Measurements from ENCODE around the gene ST3GAL5. TPM values are rescaled to one million over a fixed set of nuclear protein-coding genes. Genes with fewer than 3 reads are reported as not detected.

Gene ST3GAL5
- total RNA-seq, 2 experiments from 2014 or later, result 21.1 to 21.5 TPM

DNA sequence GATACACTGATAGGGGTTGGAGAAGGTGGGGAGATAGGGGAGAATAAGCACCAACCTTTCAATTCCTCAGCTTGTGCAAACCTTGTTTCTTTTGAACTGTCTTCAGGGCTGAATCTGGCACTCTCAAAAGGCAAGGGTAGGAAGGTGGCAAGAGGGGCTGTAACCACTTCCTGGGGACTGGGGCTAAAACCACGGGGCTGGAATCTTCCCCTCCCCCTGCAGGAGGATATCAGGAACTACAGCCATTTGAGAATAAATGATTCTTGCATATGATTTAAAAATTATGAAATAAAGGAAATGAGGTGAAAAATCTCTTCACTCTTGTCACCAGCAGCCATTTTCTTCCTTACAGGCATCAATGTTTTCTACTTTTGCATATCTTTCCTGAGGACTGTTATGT is 84.2 kb downstream of the ST3GAL5 start:
- Mint-ChIP-seq H3K27ac (no peak overlapping the region), H3K9me3 (no peaks in the 10 kb centered on the region), H3K4me3 (no peak overlapping the region), H3K4me1 (ENCODE audit: low read depth) (peaks cover 12% of the 10 kb centered on the region), H3K27me3 (no peaks in the 10 kb centered on the region), H3K36me3 (ENCODE audit: low read depth) (no peaks in the 10 kb centered on the region)
- ChIA-PET CTCF (interaction anchor here (0.6 to 2.9 kb wide), 4 partner anchors 9 to 167 kb away, joined by 3 to 14 read pairs (median 8); no protein-coding TSS in a partner anchor), POLR2A (interaction anchor here (0.6 kb wide), 2 partner anchors 27 to 158 kb away, joined by 3 read pairs; no protein-coding TSS in a partner anchor)
- DNase-seq, result peak; percentile 57
- TF ChIP-seq, protein P1, sequence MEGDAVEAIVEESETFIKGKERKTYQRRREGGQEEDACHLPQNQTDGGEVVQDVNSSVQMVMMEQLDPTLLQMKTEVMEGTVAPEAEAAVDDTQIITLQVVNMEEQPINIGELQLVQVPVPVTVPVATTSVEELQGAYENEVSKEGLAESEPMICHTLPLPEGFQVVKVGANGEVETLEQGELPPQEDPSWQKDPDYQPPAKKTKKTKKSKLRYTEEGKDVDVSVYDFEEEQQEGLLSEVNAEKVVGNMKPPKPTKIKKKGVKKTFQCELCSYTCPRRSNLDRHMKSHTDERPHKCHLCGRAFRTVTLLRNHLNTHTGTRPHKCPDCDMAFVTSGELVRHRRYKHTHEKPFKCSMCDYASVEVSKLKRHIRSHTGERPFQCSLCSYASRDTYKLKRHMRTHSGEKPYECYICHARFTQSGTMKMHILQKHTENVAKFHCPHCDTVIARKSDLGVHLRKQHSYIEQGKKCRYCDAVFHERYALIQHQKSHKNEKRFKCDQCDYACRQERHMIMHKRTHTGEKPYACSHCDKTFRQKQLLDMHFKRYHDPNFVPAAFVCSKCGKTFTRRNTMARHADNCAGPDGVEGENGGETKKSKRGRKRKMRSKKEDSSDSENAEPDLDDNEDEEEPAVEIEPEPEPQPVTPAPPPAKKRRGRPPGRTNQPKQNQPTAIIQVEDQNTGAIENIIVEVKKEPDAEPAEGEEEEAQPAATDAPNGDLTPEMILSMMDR (IDR thresholded peaks at IDR 0.05), result peak; percentile 67
- intact Hi-C loops (cut with micrococcal nuclease), result no loop called here
- peak; percentile 78 for ATAC-seq

DNA sequence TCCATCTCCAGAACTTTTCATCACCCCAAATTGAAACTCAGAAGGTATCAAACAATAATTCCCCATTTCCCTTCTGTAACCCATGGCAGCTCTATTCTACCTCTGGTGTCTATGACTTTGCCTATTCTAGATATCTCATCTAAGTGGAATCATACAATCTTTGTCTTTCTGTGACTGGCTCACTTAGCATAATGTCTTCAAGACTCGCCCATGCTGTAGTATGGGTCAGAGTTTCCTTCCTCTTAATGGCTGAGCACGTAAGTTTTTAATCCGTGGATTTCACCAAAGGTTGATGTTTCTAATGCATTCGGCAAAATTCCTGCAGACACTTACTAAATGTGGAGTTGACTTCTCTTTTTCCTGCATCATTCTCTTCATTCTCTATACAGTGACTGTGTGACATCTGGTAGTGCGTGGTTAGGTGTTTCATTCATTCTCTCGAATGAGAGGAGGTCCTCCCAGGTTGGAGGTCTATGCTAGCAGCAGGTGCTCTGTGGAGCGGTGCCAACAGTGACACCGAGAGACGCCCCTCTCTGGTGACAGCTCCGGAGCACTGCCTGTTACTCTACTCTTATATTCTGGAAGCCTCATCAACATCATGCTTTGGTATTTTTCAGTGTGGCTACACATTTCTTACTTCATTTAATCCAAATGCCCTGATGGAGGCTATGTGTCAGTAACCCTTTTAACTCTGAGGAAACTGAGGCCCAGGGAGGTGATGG is 84.9 kb downstream of the ST3GAL5 start:
- TF ChIP-seq, protein P1 (IDR thresholded peaks at IDR 0.05), result no peak
- POLR2A ChIA-PET, result interaction anchor here (0.6 kb wide), 1 partner anchor 157 kb away, joined by 3 read pairs; no protein-coding TSS in a partner anchor
- CTCF ChIA-PET, result interaction anchor here (0.6 to 2.9 kb wide), 6 partner anchors 10 to 167 kb away, joined by 3 to 14 read pairs (median 7); no protein-coding TSS in a partner anchor
- no peak for ATAC-seq
- intact Hi-C loops (cut with micrococcal nuclease), result no loop called here
- no peaks in the 10 kb centered on the region for H3K36me3 Mint-ChIP-seq (ENCODE audit: low read depth)
- no peaks in the 10 kb centered on the region for H3K9me3 Mint-ChIP-seq
- H3K4me3 Mint-ChIP-seq, result no peak overlapping the region
- no peak overlapping the region for H3K27ac Mint-ChIP-seq
- peaks cover 12% of the 10 kb centered on the region for H3K4me1 Mint-ChIP-seq (ENCODE audit: low read depth)
- H3K27me3 Mint-ChIP-seq, result no peaks in the 10 kb centered on the region
- no peak for DNase-seq

DNA sequence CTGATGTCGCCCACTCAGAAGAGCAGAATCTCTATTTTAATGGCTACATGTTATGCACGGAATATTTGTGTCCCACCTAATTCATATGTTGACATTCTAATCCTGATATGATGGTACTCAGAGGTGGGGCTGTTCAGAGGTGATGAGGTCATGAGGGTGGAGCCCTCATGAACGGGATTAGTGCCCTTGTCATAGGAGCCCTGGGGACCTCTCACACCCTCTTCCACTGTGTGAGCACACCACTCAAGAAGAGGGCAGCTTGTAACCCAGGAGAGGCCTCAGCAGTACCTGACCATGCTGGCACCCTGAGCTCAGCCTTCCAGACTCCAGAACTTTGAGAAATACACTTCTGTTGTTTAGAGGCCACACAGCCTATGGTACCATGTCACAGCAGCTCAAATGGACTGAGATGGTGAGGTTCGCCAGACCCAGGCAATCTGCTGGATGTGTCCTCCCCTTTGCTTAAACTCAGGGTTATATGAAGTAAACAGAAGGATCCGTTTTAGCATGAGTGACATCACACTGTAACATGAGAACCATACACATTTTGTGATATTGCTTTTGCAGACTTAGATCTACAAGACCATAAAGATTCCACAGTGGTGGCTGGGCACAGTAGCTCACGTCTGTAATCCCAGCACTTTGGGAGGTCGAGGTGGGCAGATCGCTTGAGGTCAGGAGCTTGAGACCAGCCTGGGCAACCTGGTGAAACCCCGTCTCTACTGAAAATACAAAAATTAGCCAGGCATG is 86.3 kb downstream of the ST3GAL5 start:
- Mint-ChIP-seq H3K27ac (no peak overlapping the region), H3K4me3 (no peak overlapping the region), H3K27me3 (peaks cover 5% of the 10 kb centered on the region), H3K9me3 (no peaks in the 10 kb centered on the region), H3K36me3 (ENCODE audit: low read depth) (no peaks in the 10 kb centered on the region), H3K4me1 (ENCODE audit: low read depth) (peaks cover 12% of the 10 kb centered on the region)
- ATAC-seq, result no peak
- intact Hi-C loops (cut with micrococcal nuclease), result no loop called here
- CTCF ChIA-PET, result interaction anchor here (0.7 to 1.8 kb wide), 7 partner anchors 9 to 277 kb away, joined by 3 to 7 read pairs (median 4); no protein-coding TSS in a partner anchor
- TF ChIP-seq, protein P1 (IDR thresholded peaks at IDR 0.05), result no peak
- POLR2A ChIA-PET, result no interaction called here
- no peak for DNase-seq

DNA sequence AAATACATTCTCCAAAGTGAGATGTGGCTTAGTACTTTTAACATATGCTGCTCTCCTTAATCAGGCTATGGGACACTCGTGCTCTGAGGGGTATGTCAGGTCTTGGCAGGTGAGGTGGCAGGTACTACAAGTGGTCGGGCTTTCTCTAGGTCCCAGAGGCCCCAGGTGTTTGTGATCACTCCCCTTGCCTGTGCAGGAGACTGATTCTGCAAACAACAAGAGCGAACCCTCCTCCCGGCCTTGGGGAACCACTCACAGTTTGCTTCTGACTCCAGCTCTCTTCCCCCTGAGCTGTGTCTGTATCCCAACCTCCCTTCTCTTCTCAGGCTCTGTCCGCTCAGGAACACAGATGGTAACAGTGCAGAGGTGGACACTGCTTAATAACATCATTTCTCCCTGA is 86.9 kb downstream of the ST3GAL5 start:
- ATAC-seq (no peak), DNase-seq (no peak)
- CTCF ChIA-PET, result interaction anchor here (1.0 to 1.8 kb wide), 6 partner anchors 12 to 73 kb away, joined by 3 to 7 read pairs (median 4); no protein-coding TSS in a partner anchor
- Mint-ChIP-seq H3K9me3 (no peaks in the 10 kb centered on the region), H3K27me3 (peaks cover 5% of the 10 kb centered on the region), H3K27ac (no peak overlapping the region), H3K4me3 (no peak overlapping the region), H3K4me1 (ENCODE audit: low read depth) (peaks cover 12% of the 10 kb centered on the region), H3K36me3 (ENCODE audit: low read depth) (no peaks in the 10 kb centered on the region)
- POLR2A ChIA-PET, result no interaction called here
- intact Hi-C loops (cut with micrococcal nuclease), result no loop called here
- TF ChIP-seq, protein P1 (IDR thresholded peaks at IDR 0.05), result no peak
